PC-3 (cell line): Measurements from ENCODE around the gene POLA2. TPM values are rescaled to one million over a fixed set of nuclear protein-coding genes. Genes with fewer than 3 reads are reported as not detected.

Experiments
- ATAC-seq: fragments of 200-7000 bp; cut with Tn5 transposase; 2 replicates; pipeline ENCODE4 v1.9.1; 2020; ENCODE audit warnings: mild to moderate bottlenecking, moderate library complexity
- BruUV-seq: library from RNA; stranded (reverse); fragments of 400-500 nt; replicated peaks from 2 replicates; lab custom pipeline; 2021; lab: Mats Ljungman, UMichigan
- CTCF ChIA-PET: fragments of 300-600 bp; sonication (Branson Sonifier 250); formaldehyde crosslinking; loops from one replicate; lab custom pipeline; 2022; ENCODE audit warnings: antibody characterized with exemption; lab: Charles Lee
- POLR2A ChIA-PET: fragments of 300-600 bp; sonication (Branson Sonifier 250); formaldehyde crosslinking; loops from one replicate; lab custom pipeline; 2022; ENCODE audit warnings: antibody characterized with exemption; ENCODE audit not compliant: unreplicated experiment; lab: Charles Lee
- DNase-seq: peaks from one replicate; pipeline ENCODE4 v3.0.0-alpha.2; 2015
- H2AFZ ChIP-seq: fragments of 300-600 bp; sonication (generic); 2 replicates; pipeline ENCODE4 v1.6.0; 2016; ENCODE audit warnings: antibody characterized with exemption, low read length
- H3F3A ChIP-seq: fragments of 300-600 bp; sonication (generic); one replicate; pipeline ENCODE4 v1.6.0; 2017; ENCODE audit warnings: antibody characterized with exemption, low read length, control low read depth, mild to moderate bottlenecking; ENCODE audit not compliant: unreplicated experiment
- H3K27ac ChIP-seq: fragments of 300-600 bp; sonication (generic); 2 replicates; pipeline ENCODE4 v1.5.1; 2016; ENCODE audit warnings: mild to moderate bottlenecking, low read length
- H3K27me3 ChIP-seq: fragments of 300-600 bp; sonication (generic); 2 replicates; pipeline ENCODE4 v1.6.1; 2016; ENCODE audit warnings: low read length, mixed read lengths
- H3K36me3 ChIP-seq: fragments of 300-600 bp; sonication (generic); 2 replicates; pipeline ENCODE4 v1.6.1; 2016; ENCODE audit warnings: low read depth, mixed run types, low read length, mixed read lengths
- H3K4me1 ChIP-seq: fragments of 300-600 bp; sonication (generic); 2 replicates; pipeline ENCODE4 v1.5.1; 2016; ENCODE audit warnings: low read length; ENCODE audit not compliant: insufficient read depth
- H3K4me2 ChIP-seq: fragments of 300-600 bp; sonication (generic); 2 replicates; pipeline ENCODE4 v1.6.0; 2016; ENCODE audit warnings: low read length
- H3K4me3 ChIP-seq: fragments of 300-600 bp; sonication (generic); 2 replicates; pipeline ENCODE4 v1.5.1; 2016; ENCODE audit warnings: mild to moderate bottlenecking, low read length, mixed read lengths
- H3K79me2 ChIP-seq: fragments of 300-600 bp; sonication (generic); 2 replicates; pipeline ENCODE4 v1.6.1; 2017; ENCODE audit warnings: low read length, mixed read lengths
- H3K9ac ChIP-seq: fragments of 300-600 bp; sonication (generic); 2 replicates; pipeline ENCODE4 v1.6.0; 2016; ENCODE audit warnings: mild to moderate bottlenecking, low read length
- H3K9me2 ChIP-seq: fragments of 300-600 bp; sonication (generic); replicated peaks from 2 replicates; pipeline ENCODE4 v1.6.1; 2016; ENCODE audit warnings: mixed run types, low read length, mixed read lengths
- H3K9me3 ChIP-seq: fragments of 300-600 bp; sonication (generic); 2 replicates; pipeline ENCODE4 v1.6.1; 2016; ENCODE audit warnings: low read length, mixed read lengths
- H4K20me1 ChIP-seq: fragments of 300-600 bp; sonication (generic); 2 replicates; pipeline ENCODE4 v1.6.1; 2016; ENCODE audit warnings: low read length, mixed read lengths
- EZH2 ChIP-seq: fragments of 300-600 bp; sonication (generic); IDR thresholded peaks from one replicate; pipeline ENCODE4 v1.6.1; 2017; ENCODE audit warnings: antibody characterized with exemption, mild to moderate bottlenecking, low read length; ENCODE audit not compliant: unreplicated experiment
- EZH2phosphoT487 ChIP-seq: fragments of 300-600 bp; sonication (generic); IDR thresholded peaks from 2 replicates; pipeline ENCODE4 v1.6.1; 2018; ENCODE audit warnings: mild to moderate bottlenecking, antibody characterized with exemption, low read length, borderline replicate concordance
- intact Hi-C: fragments of 100-400 bp; cut with micrococcal nuclease; formaldehyde crosslinking; loops from 2 replicates; pipeline ENCODE4 v1.9.0; 2023
- total RNA-seq: library from RNA; depleted of rRNA; stranded (reverse); fragments of >200 nt; gene quantifications from 2 replicates; pipeline ENCODE4 v1.2.3, GENCODE V29; 2014
- TF ChIP-seq, protein P1 (sequence below): fragments of 300-600 bp; sonication (generic); conservative IDR thresholded peaks from 2 replicates; pipeline ENCODE4 v1.5.1; 2017; ENCODE audit warnings: antibody characterized with exemption, low read depth, mild to moderate bottlenecking, low read length

POLA2 gene
- total RNA-seq, 1 experiment from 2014 or later: 29.0 TPM

DNA sequence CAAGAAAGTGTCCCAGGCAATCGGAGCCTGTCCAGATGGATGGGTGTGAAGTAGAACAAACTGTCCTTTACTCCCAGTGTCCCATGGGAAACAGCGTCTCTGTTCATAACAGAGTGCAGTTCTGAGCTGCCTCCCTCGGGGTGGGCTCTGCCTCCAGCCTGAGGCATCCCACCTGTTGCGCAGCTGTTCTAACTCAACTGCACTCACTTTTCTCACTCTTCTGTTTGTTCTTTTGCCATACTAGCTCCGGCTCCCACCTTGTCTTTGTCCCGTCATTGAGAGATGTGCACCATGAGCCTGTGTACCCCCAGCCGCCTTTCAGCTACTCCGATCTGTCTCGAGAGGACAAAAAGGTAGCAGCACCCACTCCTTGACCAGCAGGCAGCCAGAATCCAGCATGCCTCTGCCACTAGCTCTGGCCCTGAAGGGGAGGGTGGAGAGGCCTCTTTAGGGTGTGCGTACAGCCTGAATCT lies 32.2 kb downstream of the POLA2 start:
- Histone ChIP-seq H3K4me1 (peaks cover 17% of the 10 kb centered on the region), H3K9me3 (no peaks in the 10 kb centered on the region), H3K9ac (no peak overlapping the region), H3K4me2 (no peak overlapping the region), H3K9me2 (no peaks in the 10 kb centered on the region), H3K79me2 (no peaks in the 10 kb centered on the region), H2AFZ (no peak overlapping the region), H3K27ac (no peak overlapping the region), H3K36me3 (peaks cover 59% of the 10 kb centered on the region), H3F3A (no peaks in the 10 kb centered on the region), H4K20me1 (no peaks in the 10 kb centered on the region), H3K27me3 (no peaks in the 10 kb centered on the region), H3K4me3 (no peak overlapping the region)
- TF ChIP-seq, protein P1, sequence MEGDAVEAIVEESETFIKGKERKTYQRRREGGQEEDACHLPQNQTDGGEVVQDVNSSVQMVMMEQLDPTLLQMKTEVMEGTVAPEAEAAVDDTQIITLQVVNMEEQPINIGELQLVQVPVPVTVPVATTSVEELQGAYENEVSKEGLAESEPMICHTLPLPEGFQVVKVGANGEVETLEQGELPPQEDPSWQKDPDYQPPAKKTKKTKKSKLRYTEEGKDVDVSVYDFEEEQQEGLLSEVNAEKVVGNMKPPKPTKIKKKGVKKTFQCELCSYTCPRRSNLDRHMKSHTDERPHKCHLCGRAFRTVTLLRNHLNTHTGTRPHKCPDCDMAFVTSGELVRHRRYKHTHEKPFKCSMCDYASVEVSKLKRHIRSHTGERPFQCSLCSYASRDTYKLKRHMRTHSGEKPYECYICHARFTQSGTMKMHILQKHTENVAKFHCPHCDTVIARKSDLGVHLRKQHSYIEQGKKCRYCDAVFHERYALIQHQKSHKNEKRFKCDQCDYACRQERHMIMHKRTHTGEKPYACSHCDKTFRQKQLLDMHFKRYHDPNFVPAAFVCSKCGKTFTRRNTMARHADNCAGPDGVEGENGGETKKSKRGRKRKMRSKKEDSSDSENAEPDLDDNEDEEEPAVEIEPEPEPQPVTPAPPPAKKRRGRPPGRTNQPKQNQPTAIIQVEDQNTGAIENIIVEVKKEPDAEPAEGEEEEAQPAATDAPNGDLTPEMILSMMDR: no peak
- no peak for TF ChIP-seq EZH2
- no peak for TF ChIP-seq EZH2phosphoT487
- DNase-seq: no peak
- ATAC-seq: no peak
- ChIA-PET POLR2A (interaction anchor here (0.5 kb wide), 1 partner anchor 19 kb away, joined by 31 read pairs; no protein-coding TSS in a partner anchor), CTCF (interaction anchor here (0.5 kb wide), 1 partner anchor 37 kb away, joined by 6 read pairs; no protein-coding TSS in a partner anchor)
- intact Hi-C loops: no loop called here
- BruUV-seq: no TSS peak

DNA sequence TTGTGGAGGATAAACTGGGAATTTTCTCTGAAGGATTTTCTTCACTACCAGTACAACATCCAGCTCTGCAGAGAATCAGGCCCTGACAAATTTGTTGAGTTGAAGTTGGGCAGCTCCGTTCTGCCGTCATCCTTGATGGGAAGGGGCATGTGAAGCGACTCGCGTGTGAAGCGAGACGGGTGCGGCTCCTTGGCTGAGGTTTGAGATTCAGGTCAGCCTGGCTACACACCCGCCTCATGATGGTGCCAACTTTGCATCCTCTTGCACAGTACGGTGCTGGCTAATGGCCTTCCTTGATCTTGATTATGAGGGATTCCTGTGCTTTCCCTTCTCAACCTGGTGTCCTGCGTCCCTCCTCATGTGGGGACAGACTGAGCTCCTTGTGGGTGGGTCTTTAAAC lies 33.2 kb downstream of the POLA2 start:
- H3K4me1 ChIP-seq: peaks cover 17% of the 10 kb centered on the region
- H3K4me3 ChIP-seq: no peak overlapping the region
- peaks cover 51% of the 10 kb centered on the region for H3K36me3 ChIP-seq
- H3K9ac ChIP-seq: no peak overlapping the region
- no TSS peak for BruUV-seq
- no peak for ATAC-seq
- intact Hi-C loops: no loop called here
- no peaks in the 10 kb centered on the region for H3K79me2 ChIP-seq
- H3F3A ChIP-seq: no peaks in the 10 kb centered on the region
- no peak overlapping the region for H3K27ac ChIP-seq
- no peak overlapping the region for H3K4me2 ChIP-seq
- TF ChIP-seq, protein P1: no peak
- TF ChIP-seq EZH2 (no peak), EZH2phosphoT487 (no peak)
- no peaks in the 10 kb centered on the region for H4K20me1 ChIP-seq
- H3K9me2 ChIP-seq: no peaks in the 10 kb centered on the region
- H2AFZ ChIP-seq: no peak overlapping the region
- no peaks in the 10 kb centered on the region for H3K9me3 ChIP-seq
- DNase-seq: no peak
- ChIA-PET CTCF (interaction anchor here (1.7 kb wide), 1 partner anchor 20 kb away, joined by 14 read pairs; no protein-coding TSS in a partner anchor), POLR2A (no interaction called here)
- H3K27me3 ChIP-seq: no peaks in the 10 kb centered on the region

DNA sequence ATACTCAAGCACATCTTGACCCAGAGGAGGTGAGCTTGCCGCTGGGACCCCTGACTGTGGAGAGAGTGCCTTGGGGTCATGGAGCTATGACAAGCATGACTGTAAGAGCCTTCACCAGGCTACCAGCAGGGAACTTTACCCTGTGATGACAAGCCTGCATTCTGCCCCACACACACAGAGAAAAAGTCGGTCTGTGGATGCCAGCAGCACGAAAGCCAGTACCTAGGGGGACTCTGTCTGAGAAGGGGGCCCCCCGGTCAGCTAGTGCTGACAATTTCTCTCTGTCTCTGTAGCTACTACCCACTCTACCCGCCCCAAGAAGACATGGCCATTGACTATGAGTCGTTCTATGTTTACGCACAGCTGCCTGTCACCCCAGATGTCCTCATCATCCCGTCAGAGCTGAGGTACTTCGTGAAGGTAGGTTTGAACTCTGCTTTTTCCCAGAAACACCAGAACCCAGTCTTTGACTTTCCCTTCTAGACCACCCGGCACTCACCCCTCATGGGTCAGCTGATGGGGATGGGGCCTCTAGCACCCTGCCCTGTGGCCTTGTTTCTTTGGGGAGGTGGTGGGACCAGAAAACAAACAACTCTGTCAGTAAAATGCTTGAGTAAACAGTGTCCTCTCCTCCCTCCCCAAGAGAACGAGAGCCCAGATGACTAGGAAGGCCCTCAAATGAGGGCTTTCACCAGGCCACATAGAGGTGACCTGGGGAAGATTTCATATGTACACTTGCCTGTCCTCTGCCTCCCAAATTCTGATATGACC lies 34.0 kb downstream of the POLA2 start:
- no peak for ATAC-seq
- Histone ChIP-seq H3K4me2 (no peak overlapping the region), H2AFZ (no peak overlapping the region), H3K9ac (no peak overlapping the region), H3F3A (no peaks in the 10 kb centered on the region), H3K27me3 (no peaks in the 10 kb centered on the region), H4K20me1 (no peaks in the 10 kb centered on the region), H3K4me1 (peaks cover 12% of the 10 kb centered on the region), H3K79me2 (no peaks in the 10 kb centered on the region), H3K9me3 (no peaks in the 10 kb centered on the region), H3K36me3 (peaks cover 51% of the 10 kb centered on the region), H3K9me2 (no peaks in the 10 kb centered on the region), H3K27ac (no peak overlapping the region), H3K4me3 (no peak overlapping the region)
- ChIA-PET POLR2A (no interaction called here), CTCF (interaction anchor here (1.7 kb wide), 1 partner anchor 21 kb away, joined by 14 read pairs; no protein-coding TSS in a partner anchor)
- intact Hi-C loops: no loop called here
- no peak for TF ChIP-seq EZH2
- TF ChIP-seq EZH2phosphoT487: no peak
- TF ChIP-seq, protein P1: no peak
- no peak for DNase-seq
- no TSS peak for BruUV-seq
